ENCODE measurements around the gene FOXD4L4.
"Not testable (repeated sequence)": the region's sequence is repeated elsewhere in the genome, so short reads cannot be mapped to it uniquely, and the experiment has no call there.

The FOXD4L4 gene

DNA sequence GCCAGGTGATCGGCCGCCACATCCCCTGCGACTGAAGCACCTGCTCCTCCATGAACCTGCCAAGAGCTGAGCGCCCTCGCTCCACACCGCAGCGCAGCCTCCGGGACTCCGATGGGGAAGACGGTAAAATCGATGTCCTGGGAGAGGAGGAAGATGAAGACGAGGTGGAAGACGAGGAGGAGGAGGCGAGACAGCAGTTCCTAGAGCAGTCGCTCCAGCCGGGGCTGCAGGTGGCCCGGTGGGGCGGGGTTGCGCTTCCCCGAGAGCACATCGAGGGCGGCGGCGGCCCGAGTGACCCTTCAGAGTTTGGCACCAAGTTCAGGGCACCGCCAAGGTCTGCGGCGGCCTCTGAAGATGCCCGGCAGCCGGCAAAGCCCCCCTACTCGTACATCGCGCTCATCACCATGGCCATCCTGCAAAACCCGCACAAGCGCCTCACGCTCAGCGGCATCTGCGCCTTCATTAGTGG is at the start of gene FOXD4L4:
TSS of gene FOXD4L4 (plus strand) at position 51 of the 469 bp plus-strand sequence. CDS start at position 51, 0 bp downstream.
- DNase-seq (ENCODE audit: low spot score), result not testable (repeated sequence)

- DNase-seq (ENCODE audit: low spot score), result not testable (repeated sequence)
Observed at GRCh38 chr9:65703550-65703949, 33.4 kb upstream of the FOXD4L4 start.

GRCh38 chr9:65714445-65714844 is 22.5 kb upstream of the FOXD4L4 start:
- not testable (repeated sequence) for DNase-seq (ENCODE audit: low spot score)

DNA sequence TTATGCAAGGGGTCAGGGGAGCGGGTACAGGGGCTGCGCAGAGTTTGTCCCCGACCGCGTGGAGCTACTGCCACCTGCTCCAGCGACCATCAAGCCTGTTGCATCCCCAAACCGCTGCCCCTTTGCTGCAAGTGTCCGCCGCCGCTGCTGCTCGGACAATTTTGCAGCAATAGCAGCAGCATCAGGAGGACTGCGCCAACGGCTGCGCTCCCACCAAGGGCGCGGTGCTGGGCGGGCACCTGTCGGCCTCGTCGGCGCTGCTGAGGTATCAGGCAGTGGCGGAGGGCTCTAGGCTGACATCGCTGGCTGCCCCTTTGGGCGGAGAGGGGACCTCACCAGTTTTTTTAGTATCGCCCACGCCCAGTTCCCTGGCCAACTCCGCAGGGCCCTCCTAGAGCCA is 1.2 kb downstream of the FOXD4L4 start:
- DNase-seq (ENCODE audit: low spot score), result not testable (repeated sequence)

Data from SW480 (cell line).